ENCODE measurements around the gene OR5D16. TPM values are rescaled to one million over a fixed set of nuclear protein-coding genes. Genes with fewer than 3 reads are reported as not detected.
"Not testable (repeated sequence)": the region's sequence is repeated elsewhere in the genome, so short reads cannot be mapped to it uniquely, and the experiment has no call there.

OR5D16 gene
- polyA plus RNA-seq, 2 donors: not detected

GRCh38 chr11:55852141-55852540, 13.6 kb downstream of the OR5D16 start:
- H3K27me3 ChIP-seq (ENCODE audit: control insufficient read depth in 1 of 2, insufficient read depth in 2 of 2, low read length in 2 of 2): no peaks in the 10 kb centered on the region
- no peaks in the 10 kb centered on the region for H3K36me3 ChIP-seq (ENCODE audit: control insufficient read depth in 2 of 2, insufficient read depth in 2 of 2, low read length in 1 of 2)
- no peak overlapping the region for H3K27ac ChIP-seq (ENCODE audit: low read depth in 2 of 2, low read length in 1 of 2)
- no peaks in the 10 kb centered on the region for H3K4me1 ChIP-seq (ENCODE audit: control insufficient read depth in 2 of 2, insufficient read depth in 2 of 2, low read length in 1 of 2)
- H3K9me3 ChIP-seq (ENCODE audit: control insufficient read depth in 2 of 2, insufficient read depth in 1 of 2, low read depth in 1 of 2, low read length in 1 of 2): no peaks in the 10 kb centered on the region
- H3K4me3 ChIP-seq (ENCODE audit: low read depth in 1 of 2, low read length in 2 of 2): no peak overlapping the region
- WGBS, 2 donors: 80 to 87% methylated on average over 1 of the region's 1 CpG

- WGBS, 2 donors: 17 to 19% methylated on average over 1 of the region's 1 CpG
Measured at GRCh38 chr11:55854704-55855103, 16.2 kb downstream of the OR5D16 start.

GRCh38 chr11:55867354-55867753, 28.8 kb downstream of the OR5D16 start:
- H3K4me3 ChIP-seq (ENCODE audit: low read depth in 1 of 2, low read length in 2 of 2); H3K36me3 ChIP-seq (ENCODE audit: control insufficient read depth in 2 of 2, insufficient read depth in 2 of 2, low read length in 1 of 2); H3K9me3 ChIP-seq (ENCODE audit: control insufficient read depth in 2 of 2, insufficient read depth in 1 of 2, low read depth in 1 of 2, low read length in 1 of 2); H3K27me3 ChIP-seq (ENCODE audit: control insufficient read depth in 1 of 2, insufficient read depth in 2 of 2, low read length in 2 of 2); H3K27ac ChIP-seq (ENCODE audit: low read depth in 2 of 2, low read length in 1 of 2); H3K4me1 ChIP-seq (ENCODE audit: control insufficient read depth in 2 of 2, insufficient read depth in 2 of 2, low read length in 1 of 2): not testable (repeated sequence)
- 76 to 87% methylated on average over 4 of the region's 4 CpGs for WGBS, 2 donors

More at GRCh38 chr11:55854704-55855103, 16.2 kb downstream of the OR5D16 start:
- no peak overlapping the region for H3K27ac ChIP-seq (ENCODE audit: low read depth in 2 of 2, low read length in 1 of 2)
- H3K36me3 ChIP-seq (ENCODE audit: control insufficient read depth in 2 of 2, insufficient read depth in 2 of 2, low read length in 1 of 2): no peaks in the 10 kb centered on the region
- H3K9me3 ChIP-seq (ENCODE audit: control insufficient read depth in 2 of 2, insufficient read depth in 1 of 2, low read depth in 1 of 2, low read length in 1 of 2): no peaks in the 10 kb centered on the region
- no peak overlapping the region for H3K4me3 ChIP-seq (ENCODE audit: low read depth in 1 of 2, low read length in 2 of 2)
- H3K4me1 ChIP-seq (ENCODE audit: control insufficient read depth in 2 of 2, insufficient read depth in 2 of 2, low read length in 1 of 2): no peaks in the 10 kb centered on the region
- H3K27me3 ChIP-seq (ENCODE audit: control insufficient read depth in 1 of 2, insufficient read depth in 2 of 2, low read length in 2 of 2): no peaks in the 10 kb centered on the region

GRCh38 chr11:55872731-55873130, 34.2 kb downstream of the OR5D16 start:
- H3K4me1 ChIP-seq (ENCODE audit: control insufficient read depth in 2 of 2, insufficient read depth in 2 of 2, low read length in 1 of 2); H3K27me3 ChIP-seq (ENCODE audit: control insufficient read depth in 1 of 2, insufficient read depth in 2 of 2, low read length in 2 of 2); H3K27ac ChIP-seq (ENCODE audit: low read depth in 2 of 2, low read length in 1 of 2); H3K4me3 ChIP-seq (ENCODE audit: low read depth in 1 of 2, low read length in 2 of 2); H3K36me3 ChIP-seq (ENCODE audit: control insufficient read depth in 2 of 2, insufficient read depth in 2 of 2, low read length in 1 of 2): not testable (repeated sequence)
- H3K9me3 ChIP-seq (ENCODE audit: control insufficient read depth in 2 of 2, insufficient read depth in 1 of 2, low read depth in 1 of 2, low read length in 1 of 2): peaks cover 11 to 12% of the 10 kb centered on the region in 2 donors
- WGBS, 2 donors: 25 to 26% methylated on average over 32 to 33 of the region's 33 CpGs

GRCh38 chr11:55873146-55873545, 34.6 kb downstream of the OR5D16 start:
- not testable (repeated sequence) for H3K36me3 ChIP-seq (ENCODE audit: control insufficient read depth in 2 of 2, insufficient read depth in 2 of 2, low read length in 1 of 2); H3K27ac ChIP-seq (ENCODE audit: low read depth in 2 of 2, low read length in 1 of 2); H3K4me3 ChIP-seq (ENCODE audit: low read depth in 1 of 2, low read length in 2 of 2); H3K27me3 ChIP-seq (ENCODE audit: control insufficient read depth in 1 of 2, insufficient read depth in 2 of 2, low read length in 2 of 2); H3K4me1 ChIP-seq (ENCODE audit: control insufficient read depth in 2 of 2, insufficient read depth in 2 of 2, low read length in 1 of 2)
- peaks cover 11 to 12% of the 10 kb centered on the region in 2 donors for H3K9me3 ChIP-seq (ENCODE audit: control insufficient read depth in 2 of 2, insufficient read depth in 1 of 2, low read depth in 1 of 2, low read length in 1 of 2)
- 26 to 29% methylated on average over 34 of the region's 34 CpGs for WGBS, 2 donors

- not testable (repeated sequence) for H3K36me3 ChIP-seq (ENCODE audit: control insufficient read depth in 2 of 2, insufficient read depth in 2 of 2, low read length in 1 of 2); H3K9me3 ChIP-seq (ENCODE audit: control insufficient read depth in 2 of 2, insufficient read depth in 1 of 2, low read depth in 1 of 2, low read length in 1 of 2); H3K4me1 ChIP-seq (ENCODE audit: control insufficient read depth in 2 of 2, insufficient read depth in 2 of 2, low read length in 1 of 2); H3K27me3 ChIP-seq (ENCODE audit: control insufficient read depth in 1 of 2, insufficient read depth in 2 of 2, low read length in 2 of 2); H3K4me3 ChIP-seq (ENCODE audit: low read depth in 1 of 2, low read length in 2 of 2); H3K27ac ChIP-seq (ENCODE audit: low read depth in 2 of 2, low read length in 1 of 2)
- WGBS, 2 donors: 63 to 67% methylated on average over 1 of the region's 1 CpG
Measured at GRCh38 chr11:55882997-55883396, 44.4 kb downstream of the OR5D16 start, which contains the start of gene TRIM51. Gene TRIM51, plus strand, starts transcription at chr11:55883297. Its CDS starts 2,132 bp downstream, at chr11:55885429.

- not testable (repeated sequence) for H3K27ac ChIP-seq (ENCODE audit: low read depth in 2 of 2, low read length in 1 of 2); H3K4me1 ChIP-seq (ENCODE audit: control insufficient read depth in 2 of 2, insufficient read depth in 2 of 2, low read length in 1 of 2); H3K9me3 ChIP-seq (ENCODE audit: control insufficient read depth in 2 of 2, insufficient read depth in 1 of 2, low read depth in 1 of 2, low read length in 1 of 2); H3K27me3 ChIP-seq (ENCODE audit: control insufficient read depth in 1 of 2, insufficient read depth in 2 of 2, low read length in 2 of 2); H3K4me3 ChIP-seq (ENCODE audit: low read depth in 1 of 2, low read length in 2 of 2); H3K36me3 ChIP-seq (ENCODE audit: control insufficient read depth in 2 of 2, insufficient read depth in 2 of 2, low read length in 1 of 2)
- WGBS, 2 donors: 83 to 86% methylated on average over 4 of the region's 4 CpGs
Measured at GRCh38 chr11:55884995-55885394, 46.4 kb downstream of the OR5D16 start.

GRCh38 chr11:55885481-55885880, 46.9 kb downstream of the OR5D16 start:
- not testable (repeated sequence) for H3K4me1 ChIP-seq (ENCODE audit: control insufficient read depth in 2 of 2, insufficient read depth in 2 of 2, low read length in 1 of 2); H3K27ac ChIP-seq (ENCODE audit: low read depth in 2 of 2, low read length in 1 of 2); H3K9me3 ChIP-seq (ENCODE audit: control insufficient read depth in 2 of 2, insufficient read depth in 1 of 2, low read depth in 1 of 2, low read length in 1 of 2); H3K4me3 ChIP-seq (ENCODE audit: low read depth in 1 of 2, low read length in 2 of 2); H3K27me3 ChIP-seq (ENCODE audit: control insufficient read depth in 1 of 2, insufficient read depth in 2 of 2, low read length in 2 of 2); H3K36me3 ChIP-seq (ENCODE audit: control insufficient read depth in 2 of 2, insufficient read depth in 2 of 2, low read length in 1 of 2)
- WGBS, 2 donors: 86 to 90% methylated on average over 9 of the region's 9 CpGs

Other genes starting within 250 kb of the OR5D16 start
- not detected for gene OR4C11, start 231.1 kb upstream of the OR5D16 start, polyA plus RNA-seq
- gene OR4P4, start 203.6 kb upstream of the OR5D16 start, polyA plus RNA-seq: not detected
- gene OR4S2, start 190.4 kb upstream of the OR5D16 start, polyA plus RNA-seq: not detected
- gene OR4C6, start 176.6 kb upstream of the OR5D16 start, polyA plus RNA-seq: not detected
- not detected for gene OR5D13, start 65.3 kb upstream of the OR5D16 start, polyA plus RNA-seq
- not detected for gene OR5D14, start 43.2 kb upstream of the OR5D16 start, polyA plus RNA-seq
- not detected for gene OR5L1, start 27.4 kb upstream of the OR5D16 start, polyA plus RNA-seq
- not detected for gene OR5D18, start 19.1 kb upstream of the OR5D16 start, polyA plus RNA-seq
- gene OR5L2, start 11.5 kb upstream of the OR5D16 start, polyA plus RNA-seq: not detected
- gene TRIM51, start 44.5 kb downstream of the OR5D16 start, polyA plus RNA-seq: not detected
- gene OR5W2, start 75.8 kb downstream of the OR5D16 start, polyA plus RNA-seq: not detected
- not detected for gene OR5I1, start 97.6 kb downstream of the OR5D16 start, polyA plus RNA-seq
- gene OR10AG1, start 131.2 kb downstream of the OR5D16 start, polyA plus RNA-seq: not detected
- not detected for gene OR5F1, start 155.9 kb downstream of the OR5D16 start, polyA plus RNA-seq
- not detected for gene OR5AS1, start 188.9 kb downstream of the OR5D16 start, polyA plus RNA-seq

Data from esophagus (tissue), 2 donors.